MM.1S (cell line): ENCODE data around the gene ATP2B1.

Experiments
- CTCF ChIP-seq: fragments of 300-600 bp; sonication (generic); IDR thresholded peaks from 2 replicates; pipeline ENCODE4 v1.5.1; 2016; ENCODE audit warnings: antibody characterized with exemption, low read length, mixed read lengths
- EZH2phosphoT487 ChIP-seq: fragments of 300-600 bp; sonication (generic); IDR thresholded peaks from 2 replicates; pipeline ENCODE4 v1.6.1; 2018; ENCODE audit warnings: antibody characterized with exemption, low read length

- TF ChIP-seq CTCF (no peak), EZH2phosphoT487 (no peak)
Measured at GRCh38 chr12:89593233-89593632, 115.4 kb downstream of the ATP2B1 start.
